ENCODE data around the gene NECTIN1.

The NECTIN1 gene

GRCh38 chr11:119754656-119755355 lies 25.8 kb upstream of the NECTIN1 start:
- H3K4me3 ChIP-seq (ENCODE audit: low read depth, low read length), result no peak overlapping the region
- TF ChIP-seq CTCF (IDR thresholded peaks at IDR 0.05; ENCODE audit: low read depth, low read length), result no peak

GRCh38 chr11:119754199-119754598 lies 25.2 kb upstream of the NECTIN1 start:
- H3K4me3 ChIP-seq (ENCODE audit: low read depth, low read length), result no peak overlapping the region
- no peak for TF ChIP-seq CTCF (IDR thresholded peaks at IDR 0.05; ENCODE audit: low read depth, low read length)

- TF ChIP-seq CTCF (IDR thresholded peaks at IDR 0.05; ENCODE audit: low read depth, low read length), result no peak
- H3K4me3 ChIP-seq (ENCODE audit: low read depth, low read length), result no peak overlapping the region
These were observed 23.9 kb upstream of the NECTIN1 start for GRCh38 chr11:119752946-119753345.

GRCh38 chr11:119752345-119752871 lies 23.4 kb upstream of the NECTIN1 start:
- no peak overlapping the region for H3K4me3 ChIP-seq (ENCODE audit: low read depth, low read length)
- TF ChIP-seq CTCF (IDR thresholded peaks at IDR 0.05; ENCODE audit: low read depth, low read length), result no peak

GRCh38 chr11:119750056-119750455 lies 21.1 kb upstream of the NECTIN1 start:
- no peak overlapping the region for H3K4me3 ChIP-seq (ENCODE audit: low read depth, low read length)
- TF ChIP-seq CTCF (IDR thresholded peaks at IDR 0.05; ENCODE audit: low read depth, low read length), result no peak

GRCh38 chr11:119749006-119749565 lies 20.1 kb upstream of the NECTIN1 start:
- TF ChIP-seq CTCF (IDR thresholded peaks at IDR 0.05; ENCODE audit: low read depth, low read length), result no peak
- no peak overlapping the region for H3K4me3 ChIP-seq (ENCODE audit: low read depth, low read length)
